ENCODE data around the gene TMEM35B.
"Not testable (repeated sequence)": the region's sequence is repeated elsewhere in the genome, so short reads cannot be mapped to it uniquely, and the experiment has no call there.

The TMEM35B gene

DNA sequence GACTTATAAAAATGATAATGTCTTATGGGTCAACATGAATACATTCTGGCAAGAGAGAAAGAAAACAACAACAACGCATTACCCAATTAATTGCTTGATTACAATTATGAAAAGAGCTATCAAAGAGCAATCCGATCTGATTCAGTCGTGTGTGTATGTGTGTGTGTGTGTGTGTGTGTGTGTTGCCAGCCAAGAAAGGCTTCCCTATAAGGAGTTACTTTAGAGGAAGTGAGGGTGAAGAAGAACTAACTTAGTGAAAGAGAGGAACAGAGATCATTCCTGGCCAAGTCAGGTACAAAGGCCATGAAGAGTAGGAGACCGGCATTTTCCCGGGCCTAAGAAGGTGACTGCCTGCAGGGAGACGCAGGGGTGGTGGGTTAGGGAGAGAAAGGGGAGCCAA is 9.4 kb downstream of the TMEM35B start:
- DNase-seq (ENCODE audit: low read depth): no peak

DNA sequence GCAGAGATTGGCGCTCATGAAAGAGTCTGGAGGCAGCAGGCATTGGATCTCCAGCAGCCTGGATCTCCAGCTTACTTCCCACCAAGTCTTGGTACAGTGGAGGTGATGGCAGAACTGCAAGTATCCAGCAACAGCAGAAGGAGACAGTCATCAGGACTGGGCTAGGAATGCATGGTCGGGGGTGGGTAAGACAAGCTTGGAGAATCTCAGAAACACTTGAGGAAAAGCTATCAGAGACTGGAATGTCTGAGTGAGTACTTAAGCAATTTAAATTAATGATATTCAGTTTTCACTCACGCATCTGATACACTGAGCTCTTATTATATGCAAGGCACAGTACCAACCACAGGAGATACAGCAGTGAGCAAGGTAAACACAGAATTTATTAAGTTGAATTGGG is 9.8 kb downstream of the TMEM35B start:
- DNase-seq (ENCODE audit: low read depth): no peak

- no peak for DNase-seq (ENCODE audit: low read depth)
Measured at GRCh38 chr1:34974626-34975025, 10.5 kb downstream of the TMEM35B start.

GRCh38 chr1:34973326-34973725 is 11.8 kb downstream of the TMEM35B start:
- no peak for DNase-seq (ENCODE audit: low read depth)

- DNase-seq (ENCODE audit: low read depth): no peak
Measured at GRCh38 chr1:34970829-34971228, 14.3 kb downstream of the TMEM35B start.

DNA sequence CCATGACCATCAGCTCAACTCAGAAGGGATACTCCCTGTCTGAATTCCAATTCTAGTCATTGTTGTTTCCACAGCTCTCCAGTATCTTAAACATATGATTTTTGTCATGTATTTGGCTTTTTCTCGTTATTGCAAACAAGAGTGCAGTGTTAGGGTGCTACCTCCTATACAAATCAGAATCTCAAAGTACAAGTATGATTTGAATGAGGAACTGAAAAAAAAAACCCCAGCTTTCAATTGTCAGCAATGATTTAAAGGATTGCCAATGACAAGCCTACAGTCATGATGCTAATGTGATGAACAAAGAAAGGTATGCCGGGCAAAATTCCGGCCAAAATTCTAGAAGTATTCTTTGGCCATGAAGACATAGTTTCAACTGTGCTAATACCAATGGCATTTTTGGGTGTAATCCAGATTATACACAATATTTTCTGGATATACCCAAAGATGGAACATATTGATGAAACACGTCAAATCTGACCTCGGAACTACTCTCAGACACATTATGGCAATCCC is 14.9 kb downstream of the TMEM35B start:
- no peak for DNase-seq (ENCODE audit: low read depth)

DNA sequence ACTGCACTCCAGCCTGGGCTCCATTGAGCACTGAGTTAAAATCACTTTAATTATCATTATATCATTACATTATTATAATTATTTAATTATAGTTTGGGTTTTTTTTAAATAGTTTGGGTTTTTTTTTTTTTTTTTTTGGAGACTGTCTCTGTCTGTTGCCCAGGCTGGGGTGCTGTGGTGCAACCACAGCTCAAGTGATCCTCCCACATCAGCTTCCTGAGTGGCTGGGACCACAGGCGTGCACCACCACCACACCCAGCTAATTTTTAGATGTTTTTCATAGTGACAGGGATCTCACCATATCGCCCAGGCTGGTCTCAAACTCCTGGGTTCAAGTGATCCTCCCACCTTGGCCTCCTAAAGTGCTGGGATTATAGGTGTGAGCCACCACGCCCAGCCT is 16.9 kb downstream of the TMEM35B start:
- DNase-seq (ENCODE audit: low read depth): not testable (repeated sequence)

DNA sequence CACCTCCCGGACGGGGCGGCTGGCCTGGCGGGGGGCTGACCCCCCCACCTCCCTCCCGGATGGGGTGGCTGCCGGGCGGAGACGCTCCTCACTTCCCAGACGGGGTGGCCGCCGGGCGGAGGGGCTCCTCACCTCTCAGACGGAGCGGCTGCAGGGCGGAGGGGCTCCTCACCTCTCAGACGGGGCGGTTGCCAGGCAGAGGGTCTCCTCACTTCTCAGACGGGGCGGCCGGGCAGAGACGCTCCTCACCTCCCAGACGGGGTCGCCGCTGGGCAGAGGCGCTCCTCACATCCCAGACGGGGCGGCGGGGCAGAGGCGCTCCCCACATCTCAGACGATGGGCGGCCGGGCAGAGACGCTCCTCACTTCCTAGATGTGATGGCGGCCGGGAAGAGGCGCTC is 17.5 kb downstream of the TMEM35B start:
- DNase-seq (ENCODE audit: low read depth): not testable (repeated sequence)

GRCh38 chr1:34965597-34965996 is 19.6 kb downstream of the TMEM35B start:
- DNase-seq (ENCODE audit: low read depth): no peak

- DNase-seq (ENCODE audit: low read depth): no peak
Measured at GRCh38 chr1:34950428-34950827, 34.7 kb downstream of the TMEM35B start.

GRCh38 chr1:34948739-34949138 is 36.4 kb downstream of the TMEM35B start:
- DNase-seq (ENCODE audit: low read depth): not testable (repeated sequence)

DNA sequence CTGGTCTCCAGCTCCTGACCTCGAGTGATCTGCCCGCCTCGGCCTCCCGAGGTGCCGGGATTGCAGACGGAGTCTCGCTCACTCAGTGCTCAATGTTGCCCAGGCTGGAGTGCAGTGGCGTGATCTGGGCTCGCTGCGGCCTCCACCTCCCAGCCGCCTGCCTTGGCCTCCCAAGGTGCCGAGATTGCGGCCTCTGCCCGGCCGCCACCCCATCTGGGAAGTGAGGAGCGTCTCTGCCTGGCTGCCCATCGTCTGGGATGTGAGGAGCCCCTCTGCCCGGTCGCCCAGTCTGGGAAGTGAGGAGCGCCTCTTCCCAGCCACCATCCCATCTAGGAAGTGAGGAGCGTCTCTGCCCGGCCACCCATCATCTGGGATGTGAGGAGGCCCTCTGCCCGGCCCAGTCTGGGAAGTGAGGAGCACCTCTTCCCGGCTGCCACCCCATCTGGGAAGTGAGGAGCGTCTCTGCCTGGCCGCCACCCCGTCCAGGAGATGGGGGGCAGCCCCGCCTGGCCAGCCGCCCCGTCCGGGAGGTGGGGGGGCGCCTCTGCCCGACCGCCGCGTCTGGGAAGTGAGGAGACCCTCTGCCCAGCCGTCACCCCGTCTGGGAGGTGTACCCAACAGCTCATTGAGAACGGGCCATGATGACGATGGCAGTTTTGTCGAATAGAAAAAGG is 37.4 kb downstream of the TMEM35B start:
- DNase-seq (ENCODE audit: low read depth): not testable (repeated sequence)

- no peak for DNase-seq (ENCODE audit: low read depth)
Measured at GRCh38 chr1:34946211-34946610, 38.9 kb downstream of the TMEM35B start.

- not testable (repeated sequence) for DNase-seq (ENCODE audit: low read depth)
Measured at GRCh38 chr1:34941798-34942197, 43.3 kb downstream of the TMEM35B start.

Data from ELR (cell line).